Measurements from ENCODE around the gene SVOP. TPM values are rescaled to one million over a fixed set of nuclear protein-coding genes. Genes with fewer than 3 reads are reported as not detected.

Gene SVOP
- total RNA-seq, 1 donor from 2014 or later = not detected

DNA sequence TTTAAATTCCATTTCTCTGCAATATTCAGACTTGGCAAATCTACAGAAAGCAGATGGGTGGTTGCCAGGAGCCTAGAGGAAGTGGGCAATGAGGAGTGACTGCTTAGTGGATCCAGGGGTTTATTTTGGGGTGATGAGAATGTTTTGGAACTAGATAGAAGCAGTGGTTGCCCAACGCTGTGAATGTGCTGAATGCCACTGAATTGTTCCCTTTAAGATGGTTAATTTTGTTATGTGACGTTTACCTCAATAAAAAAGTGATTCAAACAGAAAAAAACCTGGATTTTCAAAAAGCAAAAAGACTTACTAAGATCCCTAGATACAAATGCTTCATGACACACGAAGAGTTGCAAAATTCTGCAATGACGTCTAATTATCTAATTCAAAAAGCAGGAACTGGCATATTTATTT is 106.7 kb downstream of the SVOP start:
- H3K4me1 Mint-ChIP-seq (ENCODE audit: low read depth, unreplicated experiment) = no peaks in the 10 kb centered on the region

DNA sequence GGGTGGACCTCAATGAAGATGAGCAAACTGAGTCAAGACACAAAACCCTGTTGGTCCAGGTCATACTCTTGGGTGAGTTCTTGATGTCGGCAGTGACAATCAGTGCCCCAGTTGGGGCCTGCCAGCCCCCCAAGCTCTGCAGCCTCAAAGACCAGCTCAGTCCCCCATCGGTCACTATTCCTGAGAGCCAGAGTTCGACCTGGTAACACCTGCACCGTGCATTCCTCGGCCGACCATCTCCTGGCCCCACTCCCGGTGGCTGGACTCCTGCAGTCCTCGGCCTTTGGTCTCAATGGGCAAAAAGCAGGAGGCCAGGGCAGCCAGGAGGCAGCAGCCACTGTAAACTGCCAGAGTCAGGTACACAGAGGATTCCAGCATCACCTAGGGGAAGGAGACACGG is 108.5 kb downstream of the SVOP start:
- Histone ChIP-seq H3K9ac (ENCODE audit: low read length) (no peak overlapping the region), H3K4me3 (ENCODE audit: insufficient read depth, low read depth, low read length) (no peak overlapping the region), H2AFZ (ENCODE audit: low read depth, low read length) (no peak overlapping the region), H3K36me3 (ENCODE audit: insufficient read depth, low read length) (no peaks in the 10 kb centered on the region), H3K9me3 (ENCODE audit: insufficient read depth, low read depth, low read length) (peaks cover 3% of the 10 kb centered on the region), H4K20me1 (ENCODE audit: insufficient read depth, low read length) (no peaks in the 10 kb centered on the region), H3K27me3 (ENCODE audit: insufficient read depth, low read length) (peaks cover 2% of the 10 kb centered on the region), H3K79me2 (ENCODE audit: insufficient read depth, low read length) (no peaks in the 10 kb centered on the region), H3K27ac (ENCODE audit: low read depth, low read length) (no peak overlapping the region), H3K4me2 (ENCODE audit: low read length) (no peak overlapping the region), H3K4me1 (ENCODE audit: insufficient read depth, low read length) (no peaks in the 10 kb centered on the region)
- Mint-ChIP-seq H3K4me3 (ENCODE audit: unreplicated experiment) (no peak overlapping the region), H3K27ac (ENCODE audit: unreplicated experiment) (no peak overlapping the region), H3K27me3 (ENCODE audit: low read depth, unreplicated experiment) (peaks cover 18% of the 10 kb centered on the region), H3K4me1 (ENCODE audit: low read depth, unreplicated experiment) (peaks cover 6% of the 10 kb centered on the region), H3K36me3 (ENCODE audit: low read depth, unreplicated experiment) (no peaks in the 10 kb centered on the region), H3K9me3 (ENCODE audit: unreplicated experiment) (no peaks in the 10 kb centered on the region)
- FAIRE-seq (no peak), DNase-seq (ENCODE audit: low read depth) (no peak)
- TF ChIP-seq, protein P1, sequence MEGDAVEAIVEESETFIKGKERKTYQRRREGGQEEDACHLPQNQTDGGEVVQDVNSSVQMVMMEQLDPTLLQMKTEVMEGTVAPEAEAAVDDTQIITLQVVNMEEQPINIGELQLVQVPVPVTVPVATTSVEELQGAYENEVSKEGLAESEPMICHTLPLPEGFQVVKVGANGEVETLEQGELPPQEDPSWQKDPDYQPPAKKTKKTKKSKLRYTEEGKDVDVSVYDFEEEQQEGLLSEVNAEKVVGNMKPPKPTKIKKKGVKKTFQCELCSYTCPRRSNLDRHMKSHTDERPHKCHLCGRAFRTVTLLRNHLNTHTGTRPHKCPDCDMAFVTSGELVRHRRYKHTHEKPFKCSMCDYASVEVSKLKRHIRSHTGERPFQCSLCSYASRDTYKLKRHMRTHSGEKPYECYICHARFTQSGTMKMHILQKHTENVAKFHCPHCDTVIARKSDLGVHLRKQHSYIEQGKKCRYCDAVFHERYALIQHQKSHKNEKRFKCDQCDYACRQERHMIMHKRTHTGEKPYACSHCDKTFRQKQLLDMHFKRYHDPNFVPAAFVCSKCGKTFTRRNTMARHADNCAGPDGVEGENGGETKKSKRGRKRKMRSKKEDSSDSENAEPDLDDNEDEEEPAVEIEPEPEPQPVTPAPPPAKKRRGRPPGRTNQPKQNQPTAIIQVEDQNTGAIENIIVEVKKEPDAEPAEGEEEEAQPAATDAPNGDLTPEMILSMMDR (IDR thresholded peaks at IDR 0.05; ENCODE audit: insufficient read depth, low read depth, low read length) = no peak
- TF ChIP-seq EZH2 (IDR thresholded peaks at IDR 0.05; ENCODE audit: insufficient read depth, low read length) = no peak

More for the DNA sequence above, 106.7 kb downstream of the SVOP start:
- Histone ChIP-seq H3K27ac (ENCODE audit: low read depth, low read length) (no peak overlapping the region), H3K36me3 (ENCODE audit: insufficient read depth, low read length) (no peaks in the 10 kb centered on the region), H3K79me2 (ENCODE audit: insufficient read depth, low read length) (no peaks in the 10 kb centered on the region), H3K4me3 (ENCODE audit: insufficient read depth, low read depth, low read length) (no peak overlapping the region), H3K4me2 (ENCODE audit: low read length) (no peak overlapping the region), H3K9me3 (ENCODE audit: insufficient read depth, low read depth, low read length) (peaks cover 3% of the 10 kb centered on the region), H3K4me1 (ENCODE audit: insufficient read depth, low read length) (no peaks in the 10 kb centered on the region), H2AFZ (ENCODE audit: low read depth, low read length) (no peak overlapping the region), H3K9ac (ENCODE audit: low read length) (no peak overlapping the region), H4K20me1 (ENCODE audit: insufficient read depth, low read length) (no peaks in the 10 kb centered on the region), H3K27me3 (ENCODE audit: insufficient read depth, low read length) (peaks cover 2% of the 10 kb centered on the region)
- Mint-ChIP-seq H3K36me3 (ENCODE audit: low read depth, unreplicated experiment) (no peaks in the 10 kb centered on the region), H3K27me3 (ENCODE audit: low read depth, unreplicated experiment) (peaks cover 22% of the 10 kb centered on the region), H3K4me3 (ENCODE audit: unreplicated experiment) (no peak overlapping the region), H3K27ac (ENCODE audit: unreplicated experiment) (no peak overlapping the region), H3K9me3 (ENCODE audit: unreplicated experiment) (peaks cover 2% of the 10 kb centered on the region)
- DNase-seq (ENCODE audit: low read depth) (peak; percentile 3), FAIRE-seq (no peak)
- no peak for TF ChIP-seq EZH2 (IDR thresholded peaks at IDR 0.05; ENCODE audit: insufficient read depth, low read length)
- TF ChIP-seq, protein P1 (IDR thresholded peaks at IDR 0.05; ENCODE audit: insufficient read depth, low read depth, low read length) = no peak

DNA sequence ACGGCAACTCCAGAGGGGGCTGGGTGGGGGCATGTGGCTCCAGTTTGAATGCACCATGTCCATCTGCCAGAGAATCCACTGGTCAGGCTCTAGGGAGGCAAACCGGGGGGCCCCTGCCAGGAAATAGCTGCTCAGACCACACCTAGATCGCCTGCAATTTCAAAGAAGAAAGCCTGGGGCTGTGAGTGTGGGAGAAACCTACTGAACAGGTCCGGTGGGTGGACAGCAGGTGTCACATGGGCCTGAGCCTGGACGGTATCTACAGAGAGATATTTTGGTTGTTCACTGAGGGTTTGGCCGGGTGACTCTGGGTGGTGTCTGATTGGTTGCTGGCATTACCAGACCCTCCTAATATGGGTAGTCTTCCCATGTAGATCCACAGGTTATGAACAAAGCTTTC is 109.0 kb downstream of the SVOP start:
- Mint-ChIP-seq H3K27me3 (ENCODE audit: low read depth, unreplicated experiment) (peaks cover 16% of the 10 kb centered on the region), H3K36me3 (ENCODE audit: low read depth, unreplicated experiment) (no peaks in the 10 kb centered on the region), H3K9me3 (ENCODE audit: unreplicated experiment) (no peaks in the 10 kb centered on the region), H3K27ac (ENCODE audit: unreplicated experiment) (no peak overlapping the region), H3K4me3 (ENCODE audit: unreplicated experiment) (no peak overlapping the region), H3K4me1 (ENCODE audit: low read depth, unreplicated experiment) (peaks cover 7% of the 10 kb centered on the region)
- TF ChIP-seq, protein P1 (IDR thresholded peaks at IDR 0.05; ENCODE audit: insufficient read depth, low read depth, low read length) = no peak
- no peak for TF ChIP-seq EZH2 (IDR thresholded peaks at IDR 0.05; ENCODE audit: insufficient read depth, low read length)
- Histone ChIP-seq H3K9ac (ENCODE audit: low read length) (no peak overlapping the region), H3K4me2 (ENCODE audit: low read length) (no peak overlapping the region), H2AFZ (ENCODE audit: low read depth, low read length) (no peak overlapping the region), H3K9me3 (ENCODE audit: insufficient read depth, low read depth, low read length) (peaks cover 3% of the 10 kb centered on the region), H3K27me3 (ENCODE audit: insufficient read depth, low read length) (peaks cover 2% of the 10 kb centered on the region), H3K36me3 (ENCODE audit: insufficient read depth, low read length) (no peaks in the 10 kb centered on the region), H3K79me2 (ENCODE audit: insufficient read depth, low read length) (no peaks in the 10 kb centered on the region), H4K20me1 (ENCODE audit: insufficient read depth, low read length) (no peaks in the 10 kb centered on the region), H3K4me1 (ENCODE audit: insufficient read depth, low read length) (no peaks in the 10 kb centered on the region), H3K27ac (ENCODE audit: low read depth, low read length) (no peak overlapping the region), H3K4me3 (ENCODE audit: insufficient read depth, low read depth, low read length) (no peak overlapping the region)
- DNase-seq (ENCODE audit: low read depth) = no peak
- FAIRE-seq = no peak

Data from astrocyte (in vitro differentiated cells and primary cell).